T-helper 1 cell treated with Interleukin-12 subunit alpha and Interleukin-12 subunit beta and Interleukin-4 antibody, amounts not matched to agents 30 ng/mL and 1 ng/mL, for 36 hours (primary cell): ENCODE data around the gene CCDC194. TPM values are rescaled to one million over a fixed set of nuclear protein-coding genes. Genes with fewer than 3 reads are reported as not detected.
"Not testable (repeated sequence)": the region's sequence is repeated elsewhere in the genome, so short reads cannot be mapped to it uniquely, and the experiment has no call there.

Source experiments
- intact Hi-C: fragments of 100-400 bp; cut with micrococcal nuclease; formaldehyde crosslinking; loops from one replicate; pipeline ENCODE4 v1.15.1; 2024
- total RNA-seq: library from RNA; stranded (reverse); gene quantifications from 2 replicates; pipeline ENCODE4 v1.2.3, GENCODE V29; 2022

CCDC194 gene
- total RNA-seq, 1 donor from 2014 or later, result 4.5 TPM

DNA sequence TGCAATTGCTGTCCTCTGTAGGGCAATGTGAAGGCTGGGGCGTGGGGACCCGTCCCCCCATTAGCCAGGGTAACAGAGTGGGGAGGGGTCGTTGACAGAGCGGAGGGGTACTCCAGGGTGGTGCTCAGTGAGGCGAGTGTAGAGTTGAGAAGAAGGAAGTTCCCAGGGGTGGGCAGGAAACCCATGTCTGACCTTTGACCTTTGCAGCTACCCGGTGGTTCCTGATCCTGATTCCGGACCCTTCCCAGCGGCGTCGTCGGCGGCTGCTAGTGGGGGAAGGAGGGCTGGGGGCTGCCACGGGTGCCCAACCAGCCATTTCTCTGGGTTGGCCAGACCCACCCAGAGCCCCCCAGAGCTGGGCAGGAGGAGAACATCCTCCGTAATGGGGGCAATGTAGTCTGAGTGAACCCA, 14.8 kb downstream of the CCDC194 start:
- intact Hi-C loops, result no loop called here

GRCh38 chr19:17378271-17378670, 15.7 kb downstream of the CCDC194 start:
- intact Hi-C loops, result no loop called here

GRCh38 chr19:17376935-17377600, 16.9 kb downstream of the CCDC194 start, which contains the start of gene PLVAP:
Gene PLVAP, minus strand, starts transcription at chr19:17377342. Its CDS starts 54 bp downstream, at chr19:17377288.
- intact Hi-C loops, result no loop called here

DNA sequence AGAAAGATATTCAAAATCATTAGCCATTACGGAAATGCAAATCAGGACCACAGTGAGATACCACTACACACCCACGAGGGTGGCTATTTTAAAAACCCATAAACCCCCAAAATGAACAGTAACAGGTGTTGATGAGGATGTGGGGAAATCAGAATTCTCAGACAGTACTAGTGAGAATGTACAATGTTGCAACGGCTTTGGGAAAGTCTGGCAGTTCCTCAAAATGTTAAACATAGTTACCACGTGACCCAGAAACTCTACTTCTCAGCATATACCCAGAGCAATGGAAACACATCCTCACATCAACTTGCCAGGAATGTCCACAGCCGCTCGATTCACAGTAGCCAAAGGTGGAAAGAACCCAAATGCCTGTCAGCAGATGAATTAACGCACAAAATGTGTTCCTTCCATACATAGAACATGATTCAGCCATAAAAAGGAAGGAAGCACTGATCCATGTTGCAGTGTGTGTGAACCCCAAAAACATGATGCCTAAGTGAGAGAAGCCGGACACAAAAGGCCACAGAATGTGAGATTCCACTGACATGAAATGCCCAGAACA, 23.9 kb downstream of the CCDC194 start:
- intact Hi-C loops, result no loop called here

DNA sequence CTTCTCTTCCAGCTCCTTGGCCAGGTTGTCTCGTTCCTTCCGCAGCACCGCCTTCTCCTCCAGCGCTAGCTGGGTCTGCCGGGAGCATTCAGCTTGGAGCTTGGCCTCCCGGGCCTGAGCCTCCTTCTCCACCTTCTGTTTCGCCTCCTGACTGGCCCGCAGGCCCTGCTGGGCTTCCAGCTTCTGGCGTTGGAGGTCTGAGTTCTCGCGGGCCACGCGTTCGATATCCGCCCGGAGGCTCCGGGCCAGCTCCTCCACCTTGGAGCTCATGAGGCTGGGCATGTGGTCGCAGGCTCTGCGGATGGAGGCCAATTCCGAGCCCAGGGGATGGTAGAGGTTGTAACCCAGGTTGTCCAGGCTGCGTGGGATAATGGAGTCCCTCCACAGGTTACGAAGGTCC, 28.6 kb downstream of the CCDC194 start:
- intact Hi-C loops, result no loop called here

GRCh38 chr19:17363852-17364605, 30.0 kb downstream of the CCDC194 start:
- intact Hi-C loops, result not testable (repeated sequence)

- intact Hi-C loops, result no loop called here
Observed at GRCh38 chr19:17359905-17360800, 33.8 kb downstream of the CCDC194 start.

DNA sequence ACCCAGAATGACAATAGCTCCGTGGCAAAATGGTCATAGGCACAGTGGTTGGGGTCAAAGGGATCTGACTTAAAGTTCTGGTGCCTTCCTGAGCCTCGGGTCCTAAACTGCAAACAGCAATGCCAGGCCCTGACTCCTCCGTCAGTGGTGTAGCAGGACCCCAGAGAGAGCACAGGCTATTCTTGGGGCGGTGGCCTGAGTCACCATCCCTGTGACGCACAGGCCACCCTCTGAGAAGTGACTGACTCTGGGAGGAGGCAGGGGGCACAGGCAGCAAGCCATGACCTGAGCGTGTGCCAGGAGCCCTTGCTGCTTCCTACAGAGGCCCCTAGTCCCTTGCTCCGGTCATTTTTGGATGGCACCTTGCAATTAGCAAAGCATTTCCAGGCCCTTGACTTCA, 35.6 kb downstream of the CCDC194 start:
- intact Hi-C loops, result no loop called here

GRCh38 chr19:17357724-17358123, 36.3 kb downstream of the CCDC194 start:
- intact Hi-C loops, result no loop called here

GRCh38 chr19:17357078-17357666, 36.8 kb downstream of the CCDC194 start:
- intact Hi-C loops, result no loop called here

DNA sequence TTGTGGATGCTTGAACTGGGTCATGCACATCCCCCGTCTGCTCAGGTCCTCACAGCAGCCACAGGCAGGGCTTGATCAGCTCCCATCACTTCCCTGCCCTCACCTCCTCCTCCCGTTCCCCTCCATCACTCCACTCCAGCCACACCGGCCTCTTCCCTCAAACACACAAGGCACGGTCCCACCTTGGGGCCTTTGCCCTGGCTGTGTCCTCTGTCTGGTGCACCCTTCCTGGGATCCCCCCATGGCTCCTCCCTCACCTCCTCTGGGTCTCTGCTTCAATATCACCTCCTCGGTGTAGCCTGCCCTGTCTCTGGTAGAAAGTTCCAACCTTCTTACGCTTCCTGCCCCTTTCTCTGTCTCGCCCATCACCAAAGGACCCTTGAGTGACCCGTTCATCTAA, 40.6 kb downstream of the CCDC194 start:
- intact Hi-C loops, result no loop called here

GRCh38 chr19:17352608-17353280, 41.3 kb downstream of the CCDC194 start:
- intact Hi-C loops, result no loop called here

GRCh38 chr19:17351815-17352435, 42.1 kb downstream of the CCDC194 start:
- intact Hi-C loops, result no loop called here

GRCh38 chr19:17348700-17349099, 45.3 kb downstream of the CCDC194 start:
- intact Hi-C loops, result no loop called here

GRCh38 chr19:17347877-17348276, 46.1 kb downstream of the CCDC194 start:
- intact Hi-C loops, result no loop called here

DNA sequence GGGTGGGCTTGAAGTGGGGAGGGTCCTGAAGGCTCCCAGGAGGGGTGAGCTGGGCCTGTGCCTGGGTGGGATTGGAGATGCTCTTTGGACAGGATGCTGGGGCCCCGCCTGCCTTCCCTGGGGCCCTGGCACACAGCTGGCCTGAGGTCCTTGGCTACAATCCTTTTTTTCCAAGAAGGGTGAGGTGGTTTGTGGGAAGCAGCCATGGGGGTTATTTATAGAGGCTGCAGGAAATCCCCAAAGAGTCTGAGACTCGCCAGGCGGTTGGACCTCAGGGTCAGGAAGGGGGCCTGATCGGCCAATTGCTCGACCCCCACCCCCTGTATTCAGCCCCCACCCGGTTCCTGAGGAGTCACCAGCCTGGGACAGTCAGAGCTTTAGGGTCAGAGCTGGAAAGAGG, 46.6 kb downstream of the CCDC194 start:
- intact Hi-C loops, result no loop called here

DNA sequence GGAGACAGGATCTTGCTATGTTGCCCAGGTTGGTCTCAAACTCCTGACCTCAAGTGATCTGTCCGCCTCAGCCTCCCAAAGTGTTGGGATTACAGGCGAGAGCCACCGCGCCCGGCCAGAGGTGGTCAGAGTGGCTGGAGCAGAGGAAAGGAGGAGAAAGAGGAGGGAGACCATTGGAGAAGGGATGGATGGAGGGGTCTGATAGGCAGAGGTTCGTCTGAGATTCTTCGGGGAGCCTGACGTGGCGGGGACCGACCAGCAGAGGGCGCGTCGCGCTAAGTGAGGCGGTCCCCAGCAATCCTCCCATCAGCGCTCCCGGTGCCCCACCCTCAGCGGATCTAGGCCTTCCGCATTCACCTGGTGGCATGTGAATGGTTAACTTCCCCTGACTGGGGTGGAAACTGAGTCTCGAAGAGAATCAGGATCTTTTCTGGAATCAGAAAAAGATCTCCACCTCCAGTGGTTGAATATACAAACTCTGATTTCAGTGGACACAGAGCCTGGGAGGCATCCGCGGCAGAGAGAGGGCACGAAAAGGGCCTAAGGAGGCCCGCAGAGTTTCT, 47.8 kb downstream of the CCDC194 start:
- intact Hi-C loops, result loop anchor here (1.0 kb wide), 5 partner anchors 9 to 124 kb away; partner anchors contain the start of genes GTPBP3 and SLC27A1

- intact Hi-C loops, result no loop called here
Observed at GRCh38 chr19:17341845-17342244, 52.2 kb downstream of the CCDC194 start.

DNA sequence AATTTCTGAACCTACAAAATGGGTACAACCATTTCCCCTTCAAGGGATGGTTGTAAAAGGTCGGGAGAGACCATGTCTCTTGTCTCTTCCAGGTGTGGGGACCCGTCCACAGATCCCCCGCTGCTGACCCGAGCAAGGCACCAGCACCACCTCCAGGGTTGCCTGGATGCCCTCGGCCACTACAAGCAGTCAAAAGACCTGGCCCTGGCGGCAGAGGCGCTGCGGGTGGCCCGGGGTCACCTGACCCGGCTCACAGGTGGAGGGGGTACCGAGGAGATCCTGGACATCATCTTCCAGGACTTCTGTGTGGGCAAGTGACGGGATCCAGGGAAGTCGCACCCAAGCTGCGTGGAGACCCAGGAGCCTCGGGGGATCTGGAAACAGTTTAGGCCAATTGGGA, 52.6 kb downstream of the CCDC194 start:
- intact Hi-C loops, result no loop called here
